GM19193 (cell line): ENCODE data around the gene RIC1.

Experiments
- POLR2A ChIP-seq: IDR thresholded peaks from 4 replicates; pipeline ENCODE4 v1.6.1; 2011; ENCODE audit not compliant: insufficient read depth, insufficient read length; ENCODE audit errors: extremely low read depth

RIC1 gene

DNA sequence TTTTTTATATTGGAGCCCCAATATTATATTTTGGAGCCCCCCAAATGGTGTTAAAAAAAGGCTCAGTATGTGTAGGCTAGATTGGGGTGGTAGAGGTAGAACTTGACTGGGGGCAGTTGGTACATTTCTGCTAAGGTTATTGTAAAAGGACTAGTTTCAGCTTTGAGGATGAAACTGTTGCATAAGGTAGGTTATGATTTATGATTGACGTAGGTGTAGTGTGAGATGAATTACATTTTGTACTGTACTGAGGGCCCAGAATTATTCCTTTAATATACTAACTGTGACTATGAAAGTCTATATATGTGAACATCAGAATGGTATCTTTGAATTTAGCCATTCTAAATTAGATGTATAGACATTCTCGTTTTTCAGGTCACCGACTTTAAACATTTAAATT is 3.6 kb downstream of the RIC1 start:
- TF ChIP-seq POLR2A, result no peak

DNA sequence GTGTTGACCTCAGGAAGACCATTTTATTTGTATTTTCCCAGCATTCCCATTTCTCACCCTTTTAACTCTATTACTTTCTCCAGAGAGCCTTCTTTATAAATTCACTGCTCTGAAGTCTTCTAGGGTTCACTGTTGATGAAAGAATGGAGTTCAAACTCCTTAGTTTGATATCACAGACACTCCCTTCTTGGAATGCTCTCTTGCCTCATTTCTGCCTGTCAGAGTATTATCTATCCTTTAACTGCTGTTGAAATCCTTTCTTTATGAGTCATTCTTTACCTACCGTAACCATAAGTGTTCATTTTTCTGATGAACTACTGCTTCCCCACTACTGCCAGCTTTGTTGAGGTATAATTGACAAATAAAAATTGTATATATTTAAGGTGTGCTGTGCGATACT is 4.3 kb downstream of the RIC1 start:
- TF ChIP-seq POLR2A, result no peak

DNA sequence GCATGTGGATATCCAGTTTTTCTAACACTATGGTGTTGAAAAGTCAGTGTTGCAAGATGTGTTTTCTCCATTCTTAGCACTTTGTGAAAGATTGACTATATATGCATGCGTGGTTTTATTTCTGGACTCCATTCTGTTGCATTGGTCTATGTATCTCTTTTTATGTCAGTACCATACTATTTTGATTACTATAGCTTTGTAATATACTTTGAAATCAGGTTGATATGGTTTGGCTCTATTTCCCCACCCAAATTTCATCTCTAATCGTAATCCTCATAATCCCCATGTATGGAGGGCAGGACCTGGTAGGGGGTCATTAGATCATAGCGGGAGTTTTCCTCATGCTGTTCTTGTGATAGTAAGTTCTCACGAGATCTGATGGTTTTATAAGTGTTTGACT is 6.5 kb downstream of the RIC1 start:
- no peak for TF ChIP-seq POLR2A

DNA sequence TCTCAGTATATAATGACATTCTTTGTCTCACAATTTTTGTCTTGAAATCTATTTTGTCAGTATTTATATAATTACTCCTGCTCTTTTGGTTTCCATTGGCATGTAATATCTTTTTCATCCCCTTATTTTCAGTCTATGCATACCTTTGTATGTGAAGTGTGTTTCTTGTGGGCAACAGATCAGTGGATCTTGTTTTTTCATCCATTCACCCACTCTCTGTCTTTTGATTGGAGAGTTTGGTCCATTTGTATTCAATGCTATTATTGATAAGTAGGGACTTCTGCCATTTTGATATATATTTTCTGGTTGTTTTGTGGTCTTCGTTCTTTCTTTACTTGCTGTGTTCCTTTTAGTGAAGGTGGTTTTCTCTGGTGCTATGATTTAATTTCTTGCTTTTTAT is 10.9 kb downstream of the RIC1 start:
- no peak for TF ChIP-seq POLR2A

DNA sequence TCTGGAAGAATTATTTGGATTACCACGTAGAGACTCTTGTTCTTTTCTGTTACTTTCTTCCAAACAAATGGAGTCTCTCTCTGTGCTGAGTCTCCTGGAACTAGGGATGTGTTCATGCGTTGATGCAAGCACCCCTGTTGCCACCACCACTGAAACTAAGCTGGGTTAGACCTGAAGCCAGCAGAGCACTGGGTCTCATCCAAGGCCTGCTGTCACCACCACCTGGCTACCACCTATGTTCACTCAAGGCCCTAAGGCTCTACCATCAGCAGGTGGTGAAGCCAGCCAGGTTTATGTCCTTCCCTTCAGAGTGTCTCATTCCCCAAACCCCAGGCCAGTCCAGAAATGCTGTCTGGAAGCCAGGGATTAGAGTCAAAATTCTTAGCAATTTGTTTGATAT is 13.3 kb downstream of the RIC1 start:
- no peak for TF ChIP-seq POLR2A

DNA sequence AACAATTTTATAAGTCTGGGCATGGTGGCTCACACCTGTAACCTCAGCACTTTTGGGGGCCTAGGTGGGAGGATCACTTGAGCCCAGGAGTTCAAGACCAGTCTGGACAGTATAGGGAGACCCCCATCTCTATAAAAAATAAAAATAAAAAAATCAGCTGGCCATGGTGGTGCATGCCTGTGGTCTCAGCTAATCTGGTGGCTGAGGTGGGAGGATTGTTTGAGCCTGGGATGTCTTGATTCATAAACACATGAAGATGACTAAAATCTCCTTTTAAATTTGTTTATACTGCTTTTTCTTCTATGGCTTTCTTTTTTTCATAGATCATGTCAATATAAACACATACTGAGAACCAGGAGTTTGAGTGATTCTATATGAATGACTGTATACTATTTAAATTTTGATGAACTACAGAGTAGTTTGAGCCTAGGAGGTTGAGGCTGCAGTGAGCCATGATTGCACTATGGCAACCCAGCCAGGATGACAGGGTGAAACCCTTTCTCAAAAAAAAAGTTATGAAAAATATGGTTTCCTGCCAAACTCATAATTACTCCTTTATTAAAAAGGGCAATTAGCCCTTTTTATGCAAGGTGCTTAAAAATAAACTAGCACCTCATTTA is 14.2 kb downstream of the RIC1 start:
- no peak for TF ChIP-seq POLR2A

DNA sequence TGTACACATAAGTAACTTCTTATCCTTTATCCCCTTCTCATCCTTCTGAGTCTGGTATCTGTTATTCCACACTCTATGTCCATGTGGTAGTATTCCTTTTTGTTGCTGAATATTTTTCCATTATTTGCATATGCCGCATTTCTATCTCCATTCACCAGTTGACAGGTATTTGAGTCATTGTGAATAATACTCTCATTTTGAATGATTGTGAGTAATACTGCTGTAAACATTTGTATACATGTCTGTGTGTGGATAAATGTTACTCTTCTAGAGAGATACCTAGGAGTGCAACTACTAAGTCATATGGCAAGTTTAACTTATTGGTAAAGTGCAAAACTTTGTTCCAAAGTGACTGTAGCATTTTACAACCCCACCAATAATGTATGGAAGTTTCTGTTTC is 15.6 kb downstream of the RIC1 start:
- no peak for TF ChIP-seq POLR2A

DNA sequence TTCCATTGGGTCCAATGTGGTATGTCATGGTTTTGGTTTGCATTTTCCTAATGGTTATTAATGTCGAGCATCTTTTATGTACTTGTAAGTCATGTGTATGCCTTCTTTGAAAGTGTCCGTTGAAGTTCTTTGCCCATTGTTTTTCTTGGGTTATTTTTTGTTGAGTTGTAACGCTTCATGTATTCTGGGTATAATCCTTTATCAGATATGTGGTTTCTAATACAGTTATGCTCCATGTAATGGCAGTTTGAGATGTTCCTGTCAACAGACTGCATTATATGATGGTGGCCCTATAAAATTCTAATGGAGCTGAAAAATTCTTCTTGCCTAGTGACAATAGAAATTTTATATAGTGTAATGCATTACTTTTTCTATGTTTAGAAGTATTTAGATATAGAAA is 17.2 kb downstream of the RIC1 start:
- TF ChIP-seq POLR2A, result no peak

DNA sequence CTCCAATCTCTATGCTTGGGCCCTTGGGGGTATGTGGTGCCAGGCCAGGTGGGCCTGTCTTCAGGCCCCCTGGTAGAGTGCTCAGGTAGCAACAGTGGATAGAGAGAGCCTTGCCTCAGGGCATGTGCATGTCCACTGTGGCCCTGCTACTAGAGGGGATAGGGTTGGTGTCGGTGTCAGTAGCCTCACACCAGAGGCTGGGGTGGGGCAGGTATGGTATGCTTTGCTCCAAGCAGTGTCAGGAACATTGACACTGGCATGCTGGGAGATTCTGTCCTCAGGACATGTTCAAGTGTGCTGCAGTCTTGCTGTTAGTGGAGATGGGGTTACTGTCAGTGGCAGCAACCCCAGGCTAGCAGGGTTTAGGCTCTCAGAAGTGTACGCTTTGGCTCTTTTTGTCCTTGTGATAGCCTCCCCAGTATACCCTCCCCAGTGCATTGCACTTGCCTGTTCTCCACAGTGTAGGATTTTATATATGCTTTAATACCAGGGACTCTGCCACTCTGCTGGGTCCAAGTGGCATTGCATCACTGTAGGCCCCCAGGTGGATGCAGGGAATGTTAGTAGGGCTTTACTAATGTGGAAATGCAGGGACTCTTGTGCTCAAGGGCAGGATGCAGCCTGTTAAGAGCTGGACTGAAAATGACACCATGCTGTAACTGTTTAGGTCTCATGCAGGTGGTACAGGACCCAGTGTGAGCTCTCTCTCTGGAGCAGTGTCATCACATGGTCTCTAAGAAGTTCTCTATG is 21.6 kb downstream of the RIC1 start:
- no peak for TF ChIP-seq POLR2A

DNA sequence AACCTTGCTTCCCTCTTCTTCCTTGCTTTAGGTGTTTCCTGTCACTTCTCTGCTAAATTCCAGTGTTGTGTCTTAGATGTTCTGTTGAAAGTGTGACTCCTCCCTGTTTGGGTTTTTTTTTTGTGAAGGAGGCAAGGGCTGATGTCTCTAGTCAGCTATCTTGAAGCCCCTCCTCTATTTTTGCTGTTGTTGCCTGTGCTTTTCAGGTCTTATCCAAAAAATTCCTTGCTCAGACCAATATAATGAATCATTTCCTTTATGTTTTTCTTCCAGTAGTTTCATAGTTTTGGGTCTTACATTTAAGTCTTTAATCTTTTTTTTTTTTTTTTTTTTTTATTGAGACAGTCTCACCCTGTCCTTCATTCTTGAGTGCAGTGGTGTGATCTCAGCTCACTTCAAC is 22.3 kb downstream of the RIC1 start:
- TF ChIP-seq POLR2A, result no peak

DNA sequence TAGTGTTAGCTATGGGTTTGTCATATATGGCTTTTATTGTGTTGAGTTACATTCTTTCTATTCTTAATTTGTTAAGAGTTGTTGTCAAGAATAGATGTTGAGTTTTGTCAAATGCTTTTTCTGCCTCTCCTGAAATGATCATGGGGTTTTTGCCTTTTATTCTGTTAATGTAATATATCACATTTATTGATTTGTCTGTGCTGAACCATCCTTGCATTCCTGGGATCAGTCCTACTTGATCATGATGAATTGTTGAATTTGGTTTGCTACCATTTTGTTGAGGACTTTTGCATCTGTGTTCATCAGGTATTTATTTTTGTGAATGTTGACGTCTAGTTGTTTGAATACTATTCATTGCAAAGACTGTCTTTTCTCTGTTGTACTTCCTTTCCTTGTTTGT is 23.9 kb downstream of the RIC1 start:
- TF ChIP-seq POLR2A, result no peak

DNA sequence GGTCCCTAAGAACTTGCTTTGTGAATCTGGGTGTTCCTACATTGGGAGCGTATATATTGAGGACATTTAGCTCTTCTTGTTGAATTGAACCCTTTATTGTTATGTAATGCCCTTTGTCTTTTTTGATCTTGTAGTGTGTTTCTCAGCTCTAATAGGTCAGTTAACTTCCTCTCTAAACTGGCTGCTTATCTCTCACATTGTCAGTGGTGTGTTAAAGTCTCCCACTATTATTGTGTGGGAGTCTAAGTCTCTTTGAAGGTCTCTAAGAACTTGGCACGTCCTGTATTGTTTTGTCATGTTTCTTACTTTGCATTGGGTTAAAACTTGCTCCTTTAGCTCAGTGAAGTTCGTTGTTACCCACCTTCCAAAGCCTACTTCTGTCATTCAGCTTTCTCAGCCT is 36.2 kb downstream of the RIC1 start:
- TF ChIP-seq POLR2A, result no peak

DNA sequence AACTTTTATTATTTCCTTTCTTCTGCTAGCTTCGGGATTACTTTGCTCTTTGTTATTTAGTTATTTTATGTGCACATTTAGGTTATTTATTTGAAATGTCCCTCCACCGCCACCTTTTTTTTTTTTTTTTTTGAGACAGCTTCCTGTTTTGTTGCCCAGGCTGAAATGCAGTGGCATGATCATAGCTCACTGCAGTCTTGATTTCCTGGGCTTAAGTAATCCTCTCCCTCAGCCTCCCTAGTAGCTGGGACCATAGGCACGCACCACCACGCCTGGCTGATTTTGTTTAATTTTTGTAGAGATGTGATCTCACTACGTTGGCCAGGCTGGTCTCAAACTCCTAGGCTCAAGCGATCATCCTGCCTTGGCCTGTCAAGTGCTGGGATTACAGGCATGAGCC is 38.5 kb downstream of the RIC1 start:
- TF ChIP-seq POLR2A, result no peak

DNA sequence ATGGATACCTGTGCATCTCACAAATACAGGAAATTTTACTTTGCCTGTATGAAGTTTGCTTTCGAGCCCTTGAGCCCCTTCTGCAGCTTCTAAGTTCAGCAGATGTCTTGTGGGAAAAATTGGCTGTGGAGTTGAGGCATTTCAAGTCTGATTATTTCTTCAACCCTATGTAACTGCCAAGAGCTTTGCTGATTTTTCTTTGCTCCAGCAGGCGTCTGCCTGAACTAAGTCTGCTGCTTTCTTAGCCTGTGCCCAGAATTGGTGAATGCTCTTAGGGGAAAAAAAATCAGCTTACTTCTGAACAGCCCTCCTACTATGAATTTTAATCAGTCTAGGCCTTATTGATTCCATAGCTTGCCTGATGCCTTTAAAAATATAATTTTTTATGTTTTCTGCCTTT is 41.2 kb downstream of the RIC1 start:
- TF ChIP-seq POLR2A, result no peak

DNA sequence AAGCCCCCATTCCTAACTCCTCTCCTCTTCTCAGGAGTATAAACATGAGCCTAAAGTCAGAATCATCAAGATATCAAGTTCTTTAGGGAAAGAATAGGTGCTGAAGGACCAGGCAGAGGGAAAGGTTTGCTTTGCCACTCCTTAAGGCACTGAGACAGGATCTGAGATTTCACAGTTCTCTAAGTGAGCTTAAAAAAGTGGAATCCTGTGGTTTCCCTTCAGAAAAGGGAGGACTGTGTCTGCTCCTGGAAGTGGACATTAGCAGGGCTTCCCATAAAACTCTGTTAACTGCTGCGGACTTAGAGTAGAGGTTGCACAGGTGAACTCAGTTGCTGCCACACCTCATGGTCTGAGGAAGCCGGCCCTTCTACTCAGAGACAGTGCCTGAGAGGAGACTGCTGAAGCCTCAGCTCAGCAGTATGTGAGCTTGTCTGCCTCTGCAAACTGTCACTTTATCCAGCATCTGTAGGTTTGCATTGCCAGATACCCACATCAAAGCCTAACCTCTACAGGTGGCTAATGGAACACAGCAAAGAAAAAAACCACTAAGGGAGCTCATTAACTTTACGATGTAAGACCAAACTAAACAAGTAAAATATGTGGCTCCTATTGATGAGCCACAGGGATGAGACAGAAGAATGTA is 42.9 kb downstream of the RIC1 start:
- no peak for TF ChIP-seq POLR2A

DNA sequence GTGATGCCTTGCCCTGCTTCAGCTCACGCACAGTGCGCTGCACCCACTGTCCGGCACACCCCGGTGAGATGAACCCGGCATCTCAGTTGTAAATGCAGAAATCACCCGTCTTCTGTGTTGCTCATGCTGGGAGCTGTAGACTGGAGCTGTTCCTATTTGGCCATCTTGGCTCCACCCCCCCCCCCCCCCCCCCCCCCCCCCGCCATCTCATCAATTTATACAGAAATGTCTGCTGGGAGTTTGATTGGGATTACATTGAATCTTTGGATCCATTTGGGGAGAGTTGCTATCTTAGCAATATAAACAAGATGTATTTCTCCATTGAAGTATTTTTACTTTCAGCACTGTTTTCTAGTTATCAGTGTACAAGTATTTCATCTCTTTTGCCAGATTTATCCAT is 55.2 kb downstream of the RIC1 start:
- no peak for TF ChIP-seq POLR2A
